ENCODE measurements around the gene CDC25B. TPM values are rescaled to one million over a fixed set of nuclear protein-coding genes. Genes with fewer than 3 reads are reported as not detected.

The CDC25B gene
- total and polyA plus RNA-seq, 2 of the 13 experiments (the other 11 are each of a cell fraction or from before 2014, with no cell fraction given): 14.5 to 19.4 TPM

DNA sequence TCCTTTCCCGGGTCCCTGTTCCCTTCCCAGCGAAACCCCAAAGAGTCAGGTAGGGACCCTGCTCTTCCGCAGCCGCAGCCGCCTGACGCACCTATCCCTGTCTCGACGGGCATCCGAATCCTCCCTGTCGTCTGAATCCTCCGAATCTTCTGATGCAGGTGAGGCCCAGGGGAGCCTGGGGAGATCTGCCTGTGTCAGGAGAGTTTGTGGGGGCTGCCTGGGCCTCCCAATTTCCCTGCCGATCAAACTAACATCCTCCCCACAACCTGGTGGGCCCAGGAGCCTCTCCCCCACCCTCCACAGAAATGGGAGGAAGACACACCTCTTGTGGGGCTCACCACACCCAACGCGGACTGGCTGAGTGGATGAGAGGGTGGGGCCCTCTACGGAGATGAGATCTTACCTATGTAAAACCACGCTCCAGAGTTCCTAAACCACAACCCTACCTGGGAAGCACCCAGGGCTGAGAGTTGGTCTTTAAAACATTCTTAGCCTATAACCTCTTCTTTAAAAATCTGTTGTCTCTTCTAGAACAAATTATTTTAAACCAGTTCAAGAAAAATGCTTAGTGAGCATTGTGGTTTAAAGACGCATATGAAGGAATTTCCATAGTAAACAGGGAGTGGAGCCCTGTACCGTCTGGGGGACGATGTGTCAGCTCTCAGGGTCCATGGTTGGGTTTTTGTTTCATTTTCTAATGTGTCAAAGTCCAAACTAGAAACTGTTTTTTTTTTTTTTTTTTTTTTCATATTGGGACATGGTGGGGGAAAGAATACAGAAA lies 1.7 kb downstream of the CDC25B start (continued):
- TF ChIP-seq, protein P1, sequence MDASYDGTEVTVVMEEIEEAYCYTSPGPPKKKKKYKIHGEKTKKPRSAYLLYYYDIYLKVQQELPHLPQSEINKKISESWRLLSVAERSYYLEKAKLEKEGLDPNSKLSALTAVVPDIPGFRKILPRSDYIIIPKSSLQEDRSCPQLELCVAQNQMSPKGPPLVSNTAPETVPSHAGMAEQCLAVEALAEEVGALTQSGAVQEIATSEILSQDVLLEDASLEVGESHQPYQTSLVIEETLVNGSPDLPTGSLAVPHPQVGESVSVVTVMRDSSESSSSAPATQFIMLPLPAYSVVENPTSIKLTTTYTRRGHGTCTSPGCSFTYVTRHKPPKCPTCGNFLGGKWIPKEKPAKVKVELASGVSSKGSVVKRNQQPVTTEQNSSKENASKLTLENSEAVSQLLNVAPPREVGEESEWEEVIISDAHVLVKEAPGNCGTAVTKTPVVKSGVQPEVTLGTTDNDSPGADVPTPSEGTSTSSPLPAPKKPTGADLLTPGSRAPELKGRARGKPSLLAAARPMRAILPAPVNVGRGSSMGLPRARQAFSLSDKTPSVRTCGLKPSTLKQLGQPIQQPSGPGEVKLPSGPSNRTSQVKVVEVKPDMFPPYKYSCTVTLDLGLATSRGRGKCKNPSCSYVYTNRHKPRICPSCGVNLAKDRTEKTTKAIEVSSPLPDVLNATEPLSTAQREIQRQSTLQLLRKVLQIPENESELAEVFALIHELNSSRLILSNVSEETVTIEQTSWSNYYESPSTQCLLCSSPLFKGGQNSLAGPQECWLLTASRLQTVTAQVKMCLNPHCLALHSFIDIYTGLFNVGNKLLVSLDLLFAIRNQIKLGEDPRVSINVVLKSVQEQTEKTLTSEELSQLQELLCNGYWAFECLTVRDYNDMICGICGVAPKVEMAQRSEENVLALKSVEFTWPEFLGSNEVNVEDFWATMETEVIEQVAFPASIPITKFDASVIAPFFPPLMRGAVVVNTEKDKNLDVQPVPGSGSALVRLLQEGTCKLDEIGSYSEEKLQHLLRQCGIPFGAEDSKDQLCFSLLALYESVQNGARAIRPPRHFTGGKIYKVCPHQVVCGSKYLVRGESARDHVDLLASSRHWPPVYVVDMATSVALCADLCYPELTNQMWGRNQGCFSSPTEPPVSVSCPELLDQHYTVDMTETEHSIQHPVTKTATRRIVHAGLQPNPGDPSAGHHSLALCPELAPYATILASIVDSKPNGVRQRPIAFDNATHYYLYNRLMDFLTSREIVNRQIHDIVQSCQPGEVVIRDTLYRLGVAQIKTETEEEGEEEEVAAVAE (CRISPR knock-in tag; IDR thresholded peaks at IDR 0.05; ENCODE audit: borderline replicate concordance): no peak
- TF ChIP-seq ZFP41 (CRISPR knock-in tag; IDR thresholded peaks at IDR 0.05; ENCODE audit: borderline replicate concordance) (no peak), EED (CRISPR knock-in tag; IDR thresholded peaks at IDR 0.05) (no peak), FOXO1 (CRISPR knock-in tag; IDR thresholded peaks at IDR 0.05) (no peak), PRPF4 (IDR thresholded peaks at IDR 0.05; ENCODE audit: low read depth, low read length, poor library complexity, severe bottlenecking) (no peak), NRL (CRISPR knock-in tag; IDR thresholded peaks at IDR 0.05; ENCODE audit: borderline replicate concordance) (0 out of 2 replicates have a peak, but pooled peaks have one; percentile 68), ZNF207 (IDR thresholded peaks at IDR 0.05; ENCODE audit: borderline replicate concordance) (no peak), ISL2 (CRISPR knock-in tag; IDR thresholded peaks at IDR 0.05) (no peak), SNAI1 (CRISPR knock-in tag; IDR thresholded peaks at IDR 0.05; ENCODE audit: borderline replicate concordance) (no peak), ZNF121 (CRISPR knock-in tag; IDR thresholded peaks at IDR 0.05) (no peak), ZNF75D (CRISPR knock-in tag; IDR thresholded peaks at IDR 0.05; ENCODE audit: borderline replicate concordance) (no peak), PAX8 (CRISPR knock-in tag; IDR thresholded peaks at IDR 0.05; ENCODE audit: borderline replicate concordance) (no peak), ZNF629 (CRISPR knock-in tag; conservative IDR thresholded peaks at IDR 0.05) (0 out of 2 replicates have a peak, but pooled peaks have one; percentile 5), ZNF776 (CRISPR knock-in tag; IDR thresholded peaks at IDR 0.05) (no peak)
- TF ChIP-seq, protein P2, sequence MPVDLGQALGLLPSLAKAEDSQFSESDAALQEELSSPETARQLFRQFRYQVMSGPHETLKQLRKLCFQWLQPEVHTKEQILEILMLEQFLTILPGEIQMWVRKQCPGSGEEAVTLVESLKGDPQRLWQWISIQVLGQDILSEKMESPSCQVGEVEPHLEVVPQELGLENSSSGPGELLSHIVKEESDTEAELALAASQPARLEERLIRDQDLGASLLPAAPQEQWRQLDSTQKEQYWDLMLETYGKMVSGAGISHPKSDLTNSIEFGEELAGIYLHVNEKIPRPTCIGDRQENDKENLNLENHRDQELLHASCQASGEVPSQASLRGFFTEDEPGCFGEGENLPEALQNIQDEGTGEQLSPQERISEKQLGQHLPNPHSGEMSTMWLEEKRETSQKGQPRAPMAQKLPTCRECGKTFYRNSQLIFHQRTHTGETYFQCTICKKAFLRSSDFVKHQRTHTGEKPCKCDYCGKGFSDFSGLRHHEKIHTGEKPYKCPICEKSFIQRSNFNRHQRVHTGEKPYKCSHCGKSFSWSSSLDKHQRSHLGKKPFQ (CRISPR knock-in tag; IDR thresholded peaks at IDR 0.05; ENCODE audit: insufficient replicate concordance): no peak
- TF ChIP-seq, protein P3, sequence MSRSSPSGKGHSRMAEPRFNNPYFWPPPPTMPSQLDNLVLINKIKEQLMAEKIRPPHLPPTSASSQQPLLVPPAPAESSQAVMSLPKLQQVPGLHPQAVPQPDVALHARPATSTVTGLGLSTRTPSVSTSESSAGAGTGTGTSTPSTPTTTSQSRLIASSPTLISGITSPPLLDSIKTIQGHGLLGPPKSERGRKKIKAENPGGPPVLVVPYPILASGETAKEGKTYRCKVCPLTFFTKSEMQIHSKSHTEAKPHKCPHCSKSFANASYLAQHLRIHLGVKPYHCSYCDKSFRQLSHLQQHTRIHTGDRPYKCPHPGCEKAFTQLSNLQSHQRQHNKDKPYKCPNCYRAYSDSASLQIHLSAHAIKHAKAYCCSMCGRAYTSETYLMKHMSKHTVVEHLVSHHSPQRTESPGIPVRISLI (CRISPR knock-in tag; IDR thresholded peaks at IDR 0.05; ENCODE audit: borderline replicate concordance): peak; percentile 96
- TF ChIP-seq, protein P4, sequence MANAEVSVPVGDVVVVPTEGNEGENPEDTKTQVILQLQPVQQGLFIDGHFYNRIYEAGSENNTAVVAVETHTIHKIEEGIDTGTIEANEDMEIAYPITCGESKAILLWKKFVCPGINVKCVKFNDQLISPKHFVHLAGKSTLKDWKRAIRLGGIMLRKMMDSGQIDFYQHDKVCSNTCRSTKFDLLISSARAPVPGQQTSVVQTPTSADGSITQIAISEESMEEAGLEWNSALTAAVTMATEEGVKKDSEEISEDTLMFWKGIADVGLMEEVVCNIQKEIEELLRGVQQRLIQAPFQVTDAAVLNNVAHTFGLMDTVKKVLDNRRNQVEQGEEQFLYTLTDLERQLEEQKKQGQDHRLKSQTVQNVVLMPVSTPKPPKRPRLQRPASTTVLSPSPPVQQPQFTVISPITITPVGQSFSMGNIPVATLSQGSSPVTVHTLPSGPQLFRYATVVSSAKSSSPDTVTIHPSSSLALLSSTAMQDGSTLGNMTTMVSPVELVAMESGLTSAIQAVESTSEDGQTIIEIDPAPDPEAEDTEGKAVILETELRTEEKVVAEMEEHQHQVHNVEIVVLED (CRISPR knock-in tag; IDR thresholded peaks at IDR 0.05; ENCODE audit: borderline replicate concordance): no peak
- TF ChIP-seq, protein P5, sequence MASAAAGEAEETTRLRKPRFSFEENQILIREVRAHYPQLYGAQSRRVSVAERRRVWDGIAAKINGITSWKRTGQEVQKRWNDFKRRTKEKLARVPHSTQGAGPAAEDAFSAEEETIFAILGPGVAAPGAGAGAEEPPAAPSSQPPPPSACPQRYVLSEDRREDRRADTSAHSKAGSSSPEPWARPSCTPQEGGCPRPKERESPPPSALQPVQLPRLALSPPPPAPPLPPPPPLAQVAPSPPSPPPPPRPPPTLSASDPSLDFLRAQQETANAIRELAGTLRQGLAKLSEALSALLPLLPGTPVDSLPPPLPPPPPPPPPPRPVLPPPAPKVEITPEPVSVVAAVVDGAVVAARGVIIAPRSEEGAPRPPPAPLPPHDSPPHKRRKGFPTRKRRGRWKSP (CRISPR knock-in tag; IDR thresholded peaks at IDR 0.05): 0 out of 2 replicates have a peak, but pooled peaks have one; percentile 37

All from HepG2 (cell line).